Memory B cell (primary cell): ENCODE measurements around the gene METTL1.

Source experiments
- ATAC-seq: fragments of 150-1000 bp; cut with Tn5 transposase; 2 replicates; pipeline ENCODE4 v1.10.0; 2021; ENCODE audit warnings: low read depth, mild to moderate bottlenecking, moderate library complexity
- DNase-seq, 2 donors: peaks; one replicate each; pipeline ENCODE4 v3.0.0; 2022; ENCODE audit warnings: low spot score in 2 of 2
- H3K27ac Mint-ChIP-seq: one replicate; pipeline ENCODE4 v1.8.0; 2022; ENCODE audit warnings: mild to moderate bottlenecking, moderate library complexity, mixed read lengths
- H3K27me3 Mint-ChIP-seq: one replicate; pipeline ENCODE4 v1.8.0; 2022; ENCODE audit warnings: mixed read lengths
- H3K36me3 Mint-ChIP-seq: one replicate; pipeline ENCODE4 v1.8.0; 2022; ENCODE audit warnings: mild to moderate bottlenecking, mixed read lengths
- H3K4me1 Mint-ChIP-seq: one replicate; pipeline ENCODE4 v1.8.0; 2022; ENCODE audit warnings: mixed read lengths
- H3K4me3 Mint-ChIP-seq: one replicate; pipeline ENCODE4 v1.8.0; 2022; ENCODE audit warnings: mild to moderate bottlenecking, moderate library complexity, mixed read lengths
- H3K9me3 Mint-ChIP-seq: one replicate; pipeline ENCODE4 v1.8.0; 2022; ENCODE audit warnings: mixed read lengths

The METTL1 gene

DNA sequence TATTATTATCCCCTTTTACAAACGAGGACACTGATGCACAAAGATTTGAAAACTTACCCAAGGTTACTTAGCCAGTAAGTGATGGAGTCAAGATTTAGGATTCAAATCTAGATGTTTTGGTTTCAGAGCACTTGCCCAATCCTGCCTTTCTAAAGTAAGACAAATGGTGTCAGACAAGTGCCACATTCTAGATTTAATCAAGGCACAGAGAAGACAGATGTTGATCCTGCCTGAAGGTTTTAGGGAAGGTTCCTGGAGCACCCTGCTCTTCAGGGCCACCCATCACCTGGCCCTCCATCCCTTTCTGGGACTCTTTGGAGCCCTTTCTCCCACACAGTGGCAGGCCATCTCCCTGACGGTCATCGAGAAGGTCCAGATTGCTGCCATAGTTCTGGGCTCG, 14.1 kb downstream of the METTL1 start:
- DNase-seq, result no peak
- peaks cover 14% of the 10 kb centered on the region for H3K36me3 Mint-ChIP-seq
- ATAC-seq, result no peak
- peaks cover 44% of the 10 kb centered on the region for H3K4me1 Mint-ChIP-seq
- H3K27ac Mint-ChIP-seq, result no peak overlapping the region
- peak overlapping the region; percentile 7 for H3K4me3 Mint-ChIP-seq
- no peaks in the 10 kb centered on the region for H3K9me3 Mint-ChIP-seq
- H3K27me3 Mint-ChIP-seq, result no peaks in the 10 kb centered on the region

DNA sequence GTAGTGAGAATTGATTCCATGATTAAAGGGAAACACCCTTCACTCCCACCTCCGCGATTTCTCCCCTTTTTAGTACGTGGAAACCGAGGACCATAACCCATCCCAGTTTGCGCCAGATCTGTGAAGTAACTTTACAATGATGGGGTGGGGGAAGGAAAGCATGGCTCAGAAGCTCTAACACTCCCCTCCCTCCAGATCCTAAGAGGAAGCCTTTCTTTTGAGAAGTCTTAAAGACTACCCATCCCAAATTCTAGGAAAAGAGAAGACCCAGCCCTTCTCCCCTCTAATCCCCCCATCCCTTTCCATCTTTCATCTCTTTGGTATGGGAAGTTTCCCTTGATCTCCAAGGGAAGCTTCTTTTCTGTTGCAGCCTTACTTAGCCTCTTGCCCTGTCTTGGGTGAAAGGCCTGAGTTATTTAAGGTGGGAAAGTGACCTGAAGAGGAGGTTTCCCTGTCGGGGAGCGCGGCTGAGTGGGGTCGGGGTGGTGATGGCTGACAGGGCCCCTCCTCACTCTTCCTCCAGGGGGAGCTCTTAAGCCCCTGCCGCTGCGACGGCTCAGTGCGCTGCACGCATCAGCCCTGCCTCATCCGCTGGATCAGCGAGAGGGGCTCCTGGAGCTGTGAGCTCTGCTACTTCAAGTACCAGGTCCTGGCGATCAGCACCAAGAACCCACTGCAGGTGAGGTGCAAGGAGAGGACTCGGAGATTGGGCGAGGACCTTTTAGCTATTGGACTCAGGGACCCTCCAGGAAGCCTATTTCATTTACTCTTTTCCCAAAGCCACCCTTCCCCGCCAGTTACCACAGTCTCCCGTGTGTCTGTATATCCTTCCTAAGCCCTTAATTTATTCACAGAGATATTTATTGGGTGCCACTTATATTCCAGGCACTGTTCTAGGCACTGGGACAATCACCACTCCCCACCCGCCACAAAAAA, 15.2 kb downstream of the METTL1 start:
- Mint-ChIP-seq H3K4me1 (peaks cover 48% of the 10 kb centered on the region), H3K27me3 (no peaks in the 10 kb centered on the region), H3K4me3 (peak overlapping the region; percentile 90), H3K36me3 (peaks cover 14% of the 10 kb centered on the region), H3K27ac (peak overlapping the region; percentile 88), H3K9me3 (no peaks in the 10 kb centered on the region)
- peak; percentile 21 for ATAC-seq
- peak; percentile 60 to 67 for DNase-seq

DNA sequence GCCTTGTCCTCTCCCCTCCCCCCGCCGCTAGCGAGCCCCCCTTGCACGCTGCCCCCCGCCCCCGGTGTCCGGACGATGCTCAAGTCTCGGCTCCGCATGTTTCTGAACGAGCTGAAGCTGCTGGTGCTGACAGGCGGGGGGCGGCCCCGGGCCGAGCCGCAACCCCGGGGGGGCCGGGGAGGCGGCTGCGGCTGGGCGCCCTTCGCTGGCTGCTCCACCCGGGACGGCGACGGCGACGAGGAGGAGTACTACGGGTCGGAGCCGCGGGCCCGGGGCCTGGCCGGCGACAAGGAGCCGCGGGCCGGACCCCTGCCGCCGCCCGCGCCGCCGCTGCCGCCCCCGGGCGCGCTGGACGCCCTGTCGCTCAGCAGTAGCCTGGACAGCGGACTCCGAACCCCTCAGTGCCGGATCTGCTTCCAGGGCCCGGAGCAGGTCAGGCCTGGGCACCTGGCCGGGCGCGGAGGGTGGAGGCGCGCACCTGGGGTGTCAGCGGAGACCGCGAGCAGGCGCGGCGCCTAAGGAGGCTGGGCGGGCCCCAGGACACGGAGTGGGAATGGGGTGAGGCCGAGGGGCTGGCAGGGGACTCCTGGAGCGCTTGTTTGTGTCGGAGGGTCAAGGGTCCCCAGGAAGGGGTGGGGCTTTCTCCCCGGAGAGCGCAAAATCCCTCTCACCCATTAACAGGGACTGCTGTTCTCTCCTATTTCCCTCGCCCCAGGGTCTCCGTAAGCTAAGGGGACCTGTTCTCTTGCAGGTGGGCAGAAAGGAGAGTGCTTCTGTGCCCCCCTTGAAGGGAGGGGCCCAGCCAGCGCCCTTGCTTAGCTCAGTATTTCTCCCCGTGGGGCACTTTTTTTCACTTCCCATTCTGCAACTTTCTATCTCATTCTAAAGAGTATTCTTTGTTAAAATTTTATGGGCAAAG, 16.2 kb downstream of the METTL1 start:
- H3K27me3 Mint-ChIP-seq, result no peaks in the 10 kb centered on the region
- peak overlapping the region; percentile 88 for H3K27ac Mint-ChIP-seq
- H3K36me3 Mint-ChIP-seq, result peaks cover 11% of the 10 kb centered on the region
- ATAC-seq (peak; percentile 14), DNase-seq (peak in 1 of 2 donors; percentile 46)
- no peaks in the 10 kb centered on the region for H3K9me3 Mint-ChIP-seq
- H3K4me1 Mint-ChIP-seq, result peaks cover 52% of the 10 kb centered on the region
- peak overlapping the region; percentile 90 for H3K4me3 Mint-ChIP-seq

DNA sequence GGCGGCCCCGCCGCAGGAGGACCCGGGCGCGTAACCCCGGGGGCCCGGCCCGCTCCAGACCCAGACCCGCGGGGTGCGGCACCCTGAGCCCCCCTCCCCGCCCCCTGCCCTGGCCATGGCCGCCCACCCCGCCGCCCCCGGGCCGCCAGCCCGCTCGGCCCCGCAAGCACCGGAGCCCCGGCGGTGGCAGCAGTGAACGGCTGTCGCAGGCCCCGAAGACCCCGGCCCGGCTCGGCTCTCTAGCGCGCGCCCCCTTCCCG, 16.8 kb downstream of the METTL1 start:
- ATAC-seq (no peak), DNase-seq (no peak)
- Mint-ChIP-seq H3K27me3 (no peaks in the 10 kb centered on the region), H3K4me3 (no peak overlapping the region), H3K4me1 (peaks cover 52% of the 10 kb centered on the region), H3K27ac (no peak overlapping the region), H3K36me3 (peaks cover 11% of the 10 kb centered on the region), H3K9me3 (no peaks in the 10 kb centered on the region)

DNA sequence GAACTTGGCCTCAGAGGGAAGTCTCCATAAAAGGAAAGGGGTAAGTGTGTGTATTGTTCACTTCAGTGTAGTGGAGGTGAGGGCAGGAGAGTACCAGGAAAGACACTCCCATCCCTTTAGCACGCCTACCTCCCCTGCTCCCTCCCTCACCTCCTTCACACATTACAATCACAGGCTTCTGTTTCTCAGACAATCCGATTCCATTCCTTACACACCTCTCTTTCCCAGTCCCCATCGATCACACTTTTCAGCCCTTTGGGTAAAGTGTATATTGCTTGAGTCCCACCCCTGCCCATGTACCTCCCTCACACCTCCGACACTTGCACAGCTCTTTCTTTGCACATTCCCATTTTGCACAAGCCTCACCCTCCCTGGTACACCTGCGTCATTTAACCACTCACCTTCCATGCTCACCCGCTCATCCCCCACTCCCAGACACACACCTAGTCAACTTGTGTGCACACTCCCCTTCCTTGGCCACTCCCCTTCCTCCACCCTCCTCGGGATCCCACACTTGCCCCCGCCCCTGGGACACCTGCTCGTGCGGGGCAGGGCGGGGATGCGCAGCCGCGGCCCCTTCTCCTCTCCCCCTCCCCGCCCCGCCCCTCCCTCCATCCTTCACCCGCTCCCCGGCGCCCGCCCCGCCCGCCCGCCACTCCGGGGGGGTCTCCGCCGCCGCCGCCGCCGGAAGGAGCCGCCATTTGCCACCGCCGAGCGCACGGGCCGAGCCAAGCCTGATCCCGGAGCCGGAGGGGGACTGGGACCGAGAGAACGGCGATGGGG, 17.3 kb downstream of the METTL1 start, which contains the start of gene MARCHF9:
MARCHF9 (plus strand) TSS at position 693 of the 783 bp plus-strand sequence. CDS start 426 bp downstream, outside the sequence.
- peak; percentile 23 for ATAC-seq
- DNase-seq, result peak; percentile 56 to 60
- no peaks in the 10 kb centered on the region for H3K9me3 Mint-ChIP-seq
- H3K4me3 Mint-ChIP-seq, result peak within 1 kb of the TSS; percentile 90
- H3K4me1 Mint-ChIP-seq, result peaks cover 47% of the 10 kb centered on the region
- H3K36me3 Mint-ChIP-seq, result peaks cover 11% of the 10 kb centered on the region
- peak within 1 kb of the TSS; percentile 88 for H3K27ac Mint-ChIP-seq
- H3K27me3 Mint-ChIP-seq, result no peaks in the 10 kb centered on the region

DNA sequence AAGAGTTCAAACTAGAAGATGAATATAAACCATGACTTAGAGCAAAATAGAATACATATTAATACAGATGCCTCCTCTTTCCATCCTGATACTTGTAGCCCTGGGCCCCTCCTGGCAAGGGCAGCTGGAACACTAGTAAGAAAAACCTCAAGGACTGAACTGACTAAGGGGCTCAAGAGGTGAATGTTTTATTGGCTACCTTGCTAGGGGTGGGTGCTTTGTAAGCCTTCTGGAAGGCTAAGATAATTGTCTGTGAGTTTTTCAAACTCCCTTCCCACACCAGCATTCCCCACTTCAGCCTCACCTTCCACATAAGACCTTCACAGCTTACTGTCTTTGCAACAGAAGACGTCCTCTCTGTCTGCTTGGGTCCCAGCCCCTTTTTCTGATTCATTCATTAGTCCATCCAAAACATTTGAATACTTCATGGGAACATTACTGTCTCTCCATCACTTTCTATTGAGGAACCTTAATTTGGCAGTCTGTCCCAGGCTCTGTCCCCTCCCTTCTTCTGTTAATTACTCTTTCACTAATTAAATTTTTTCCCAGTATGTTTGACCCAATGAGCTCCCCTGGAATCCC, 18.1 kb downstream of the METTL1 start:
- H3K27me3 Mint-ChIP-seq, result no peaks in the 10 kb centered on the region
- H3K4me1 Mint-ChIP-seq, result peaks cover 43% of the 10 kb centered on the region
- H3K9me3 Mint-ChIP-seq, result no peaks in the 10 kb centered on the region
- peaks cover 13% of the 10 kb centered on the region for H3K36me3 Mint-ChIP-seq
- ATAC-seq (no peak), DNase-seq (no peak)
- peak overlapping the region; percentile 85 for H3K27ac Mint-ChIP-seq
- peak overlapping the region; percentile 87 for H3K4me3 Mint-ChIP-seq

DNA sequence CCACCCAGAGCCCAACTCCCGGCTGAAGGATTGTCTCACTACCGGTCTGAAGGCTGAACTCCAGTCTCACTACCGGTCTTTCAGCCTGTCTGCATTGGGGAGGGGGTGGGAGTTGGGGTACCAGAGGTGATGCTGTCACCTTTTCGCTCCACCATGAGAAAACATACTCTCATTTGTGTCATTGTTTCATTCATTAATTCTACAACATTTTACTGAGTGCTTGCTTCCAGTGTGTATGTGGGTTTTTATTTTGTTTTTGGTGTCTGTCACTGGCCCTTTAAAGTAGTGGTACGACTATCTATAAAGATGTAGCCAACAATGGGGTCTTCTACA, 19.3 kb downstream of the METTL1 start:
- H3K4me1 Mint-ChIP-seq, result peaks cover 38% of the 10 kb centered on the region
- DNase-seq (no peak), ATAC-seq (no peak)
- H3K4me3 Mint-ChIP-seq, result peak overlapping the region; percentile 86
- no peaks in the 10 kb centered on the region for H3K27me3 Mint-ChIP-seq
- H3K27ac Mint-ChIP-seq, result peak overlapping the region; percentile 85
- peaks cover 12% of the 10 kb centered on the region for H3K36me3 Mint-ChIP-seq
- H3K9me3 Mint-ChIP-seq, result no peaks in the 10 kb centered on the region

DNA sequence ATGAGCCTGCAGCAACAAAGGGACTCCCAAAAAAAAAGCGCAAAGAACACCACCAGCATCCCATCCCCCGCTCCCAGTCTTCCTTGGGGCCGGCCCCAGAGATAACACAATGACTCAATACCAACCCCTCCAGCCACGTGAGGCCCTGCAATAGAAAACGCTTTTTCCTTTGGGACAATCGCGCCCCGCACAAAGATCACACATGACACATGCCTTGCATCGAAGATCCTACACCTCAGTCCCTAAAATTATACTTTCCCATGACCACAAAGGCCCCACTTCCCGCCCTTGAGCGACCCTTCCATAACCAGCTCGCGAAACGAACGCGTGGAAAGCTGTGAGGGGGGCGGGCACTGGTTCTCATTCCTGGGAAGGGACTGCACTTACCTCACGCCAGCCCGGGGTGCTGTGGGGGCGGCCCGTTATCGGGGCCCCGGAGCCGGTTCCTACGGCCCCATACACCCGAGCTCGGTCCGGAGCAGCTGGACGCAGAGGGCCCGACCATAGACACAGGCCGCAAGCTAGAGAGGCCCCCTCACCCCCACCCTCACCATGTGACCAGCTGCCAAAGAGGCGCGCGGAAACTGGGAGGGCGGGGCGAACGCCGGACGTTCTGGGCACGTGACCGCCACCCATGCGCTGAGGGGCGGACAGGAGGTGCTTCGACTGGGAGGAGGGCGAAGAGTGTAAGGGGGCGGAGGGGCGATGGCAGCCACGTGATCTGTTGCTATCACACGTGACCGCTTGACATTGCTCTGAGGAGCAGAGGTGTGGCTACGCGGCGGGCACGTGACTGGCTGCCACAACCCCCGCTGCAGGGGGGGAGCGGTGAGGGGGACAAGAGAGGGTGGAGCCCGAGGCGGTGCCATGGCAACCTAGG, 19.9 kb downstream of the METTL1 start, which contains the start of gene CDK4:
CDK4 (minus strand) TSS at position 523 of the 880 bp plus-strand sequence. CDS start 593 bp downstream, outside the sequence.
- H3K27me3 Mint-ChIP-seq, result no peaks in the 10 kb centered on the region
- peaks cover 17% of the 10 kb centered on the region for H3K36me3 Mint-ChIP-seq
- peak; percentile 97 to 98 for DNase-seq
- peak within 1 kb of the TSS; percentile 85 for H3K27ac Mint-ChIP-seq
- peak; percentile 79 for ATAC-seq
- peak within 1 kb of the TSS; percentile 86 for H3K4me3 Mint-ChIP-seq
- H3K4me1 Mint-ChIP-seq, result peaks cover 38% of the 10 kb centered on the region
- H3K9me3 Mint-ChIP-seq, result no peaks in the 10 kb centered on the region

DNA sequence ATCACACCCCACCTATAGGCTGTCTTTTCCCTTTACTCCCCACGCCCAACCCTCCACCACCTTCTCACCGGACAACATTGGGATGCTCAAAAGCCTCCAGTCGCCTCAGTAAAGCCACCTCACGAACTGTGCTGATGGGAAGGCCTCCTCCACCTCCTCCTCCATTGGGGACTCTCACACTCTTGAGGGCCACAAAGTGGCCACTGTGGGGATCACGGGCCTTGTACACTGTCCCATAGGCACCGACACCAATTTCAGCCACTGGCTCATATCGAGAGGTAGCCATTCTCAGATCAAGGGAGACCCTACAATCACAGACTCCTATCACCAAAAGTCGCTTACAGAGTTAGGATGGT, 20.5 kb downstream of the METTL1 start:
- Mint-ChIP-seq H3K4me3 (peak overlapping the region; percentile 86), H3K27ac (peak overlapping the region; percentile 85), H3K9me3 (no peaks in the 10 kb centered on the region), H3K27me3 (no peaks in the 10 kb centered on the region), H3K36me3 (peaks cover 18% of the 10 kb centered on the region), H3K4me1 (peaks cover 36% of the 10 kb centered on the region)
- DNase-seq, result no peak
- no peak for ATAC-seq

DNA sequence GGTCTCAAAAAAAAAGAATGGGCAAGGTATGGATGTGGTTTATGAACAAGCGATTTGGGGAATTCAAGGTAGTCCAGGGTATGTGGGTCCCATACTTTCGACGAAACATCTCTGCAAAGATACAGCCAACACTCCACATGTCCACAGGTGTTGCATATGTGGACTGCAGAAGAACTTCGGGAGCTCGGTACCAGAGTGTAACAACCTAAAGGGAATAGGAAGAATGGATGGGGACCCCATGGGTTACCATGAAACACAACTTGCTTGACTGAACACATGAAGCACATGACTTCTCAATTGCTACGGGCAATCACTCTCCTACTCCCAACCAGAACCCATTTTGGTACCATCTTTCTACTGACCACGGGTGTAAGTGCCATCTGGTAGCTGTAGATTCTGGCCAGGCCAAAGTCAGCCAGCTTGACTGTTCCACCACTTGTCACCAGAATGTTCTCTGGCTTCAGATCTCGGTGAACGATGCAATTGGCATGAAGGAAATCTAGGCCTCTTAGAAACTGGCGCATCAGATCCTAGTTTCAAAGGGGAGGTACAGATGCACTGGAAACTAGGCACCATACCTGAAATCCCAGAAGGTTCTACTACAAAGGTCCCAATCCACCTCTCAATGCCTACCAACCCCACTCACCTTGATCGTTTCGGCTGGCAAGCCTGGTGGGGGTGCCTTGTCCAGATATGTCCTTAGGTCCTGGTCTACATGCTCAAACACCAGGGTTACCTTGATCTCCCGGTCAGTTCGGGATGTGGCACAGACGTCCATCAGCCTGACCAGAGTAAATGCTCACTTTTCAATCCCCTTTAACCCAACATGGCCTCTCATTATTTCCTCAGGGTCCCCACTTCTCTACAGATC, 21.1 kb downstream of the METTL1 start:
- peak overlapping the region; percentile 86 for H3K4me3 Mint-ChIP-seq
- DNase-seq (no peak), ATAC-seq (no peak)
- H3K27ac Mint-ChIP-seq, result peak overlapping the region; percentile 85
- no peaks in the 10 kb centered on the region for H3K9me3 Mint-ChIP-seq
- no peaks in the 10 kb centered on the region for H3K27me3 Mint-ChIP-seq
- H3K36me3 Mint-ChIP-seq, result peaks cover 20% of the 10 kb centered on the region
- peaks cover 40% of the 10 kb centered on the region for H3K4me1 Mint-ChIP-seq

DNA sequence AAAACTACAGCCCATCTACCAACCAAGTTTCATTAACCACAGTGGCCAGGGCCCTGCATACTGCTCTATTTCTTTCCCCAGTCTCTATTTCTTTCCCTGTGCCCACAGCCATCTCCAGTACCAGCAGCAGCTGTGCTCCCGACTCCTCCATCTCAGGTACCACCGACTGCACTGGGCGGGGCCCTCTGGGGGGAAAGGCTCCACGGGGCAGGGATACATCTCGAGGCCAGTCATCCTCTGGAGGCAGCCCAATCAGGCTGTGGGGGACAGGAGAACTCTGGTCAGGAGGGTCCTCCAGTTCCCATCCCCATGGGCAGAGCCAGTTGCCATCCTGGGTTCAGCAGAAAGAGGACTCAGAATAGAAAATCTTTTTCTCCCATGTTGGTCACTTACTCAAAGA, 22.8 kb downstream of the METTL1 start:
- Mint-ChIP-seq H3K36me3 (peaks cover 20% of the 10 kb centered on the region), H3K9me3 (no peaks in the 10 kb centered on the region), H3K27me3 (no peaks in the 10 kb centered on the region), H3K27ac (no peak overlapping the region), H3K4me3 (no peak overlapping the region), H3K4me1 (peaks cover 45% of the 10 kb centered on the region)
- ATAC-seq (no peak), DNase-seq (no peak)

DNA sequence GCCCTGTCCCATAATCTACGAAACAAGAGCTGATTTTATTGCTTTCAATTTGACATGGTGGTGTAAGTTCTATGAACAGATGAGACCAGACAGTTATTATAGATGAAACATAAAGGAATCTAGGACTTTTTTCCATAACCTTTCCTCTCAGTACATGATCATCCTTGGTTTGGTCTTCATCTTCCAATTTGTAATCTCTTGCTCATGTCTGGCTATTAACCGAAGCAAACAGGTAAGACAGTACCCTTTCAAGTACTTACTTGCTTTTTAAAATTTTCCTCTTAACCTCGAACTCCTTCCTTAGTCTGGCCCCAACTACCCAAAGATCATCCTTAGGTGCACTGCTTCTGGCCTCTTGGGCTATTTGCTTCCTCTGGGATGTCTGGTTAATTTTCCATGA, 25.9 kb downstream of the METTL1 start:
- no peak for DNase-seq
- peaks cover 39% of the 10 kb centered on the region for H3K4me1 Mint-ChIP-seq
- no peaks in the 10 kb centered on the region for H3K9me3 Mint-ChIP-seq
- H3K36me3 Mint-ChIP-seq, result peaks cover 20% of the 10 kb centered on the region
- peak overlapping the region; percentile 92 for H3K27ac Mint-ChIP-seq
- peak overlapping the region; percentile 92 for H3K4me3 Mint-ChIP-seq
- no peak for ATAC-seq
- no peaks in the 10 kb centered on the region for H3K27me3 Mint-ChIP-seq
